T-helper 1 cell treated with Interleukin-12 subunit alpha and Interleukin-12 subunit beta and Interleukin-4 antibody, amounts not matched to agents 30 ng/mL and 1 ng/mL, for 36 hours (primary cell): Measurements from ENCODE around the gene EPHA6. TPM values are rescaled to one million over a fixed set of nuclear protein-coding genes. Genes with fewer than 3 reads are reported as not detected.
"Not testable (repeated sequence)": the region's sequence is repeated elsewhere in the genome, so short reads cannot be mapped to it uniquely, and the experiment has no call there.

Experiments used
- intact Hi-C: fragments of 100-400 bp; cut with micrococcal nuclease; formaldehyde crosslinking; loops from one replicate; pipeline ENCODE4 v1.15.1; 2024
- total RNA-seq: library from RNA; stranded (reverse); gene quantifications from 2 replicates; pipeline ENCODE4 v1.2.3, GENCODE V29; 2022

Gene EPHA6
- total RNA-seq, 1 donor from 2014 or later, result not detected

DNA sequence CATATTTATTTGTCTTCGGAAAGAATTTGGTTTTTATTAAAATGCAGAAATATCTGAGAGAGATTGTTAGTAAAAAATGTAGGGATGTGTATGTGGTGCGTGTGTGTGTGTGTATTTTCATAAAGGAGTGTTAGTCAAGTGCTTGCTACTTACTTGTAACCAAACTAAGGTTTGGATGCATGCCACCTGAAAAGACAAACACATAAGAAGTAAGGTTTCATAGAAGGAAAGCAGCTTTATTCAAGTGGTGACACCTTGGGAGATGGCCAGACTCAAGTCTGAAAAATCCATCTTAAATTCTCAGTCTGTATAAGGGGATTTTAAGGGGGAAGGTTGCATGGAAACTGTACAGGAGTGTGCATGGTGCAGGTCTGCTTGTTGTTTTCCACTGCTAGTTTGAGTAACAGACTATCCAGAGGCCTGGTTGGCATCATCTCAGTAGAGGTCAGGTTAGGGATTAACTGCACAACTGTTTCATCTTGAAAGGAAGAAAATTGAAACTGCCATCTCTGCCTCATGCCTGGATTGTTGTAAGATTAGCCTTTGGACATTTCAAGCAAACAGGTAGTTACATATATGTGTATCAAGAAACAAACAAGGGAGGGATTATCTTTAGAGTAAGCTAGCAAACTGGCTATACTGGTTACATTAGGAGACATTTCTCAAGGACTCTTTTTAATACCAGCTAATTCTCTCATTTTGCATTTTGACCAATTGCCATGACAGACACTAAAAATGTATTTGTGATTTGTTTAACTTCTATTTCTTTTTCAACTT lies 196.7 kb downstream of the EPHA6 start:
- intact Hi-C loops, result no loop called here

DNA sequence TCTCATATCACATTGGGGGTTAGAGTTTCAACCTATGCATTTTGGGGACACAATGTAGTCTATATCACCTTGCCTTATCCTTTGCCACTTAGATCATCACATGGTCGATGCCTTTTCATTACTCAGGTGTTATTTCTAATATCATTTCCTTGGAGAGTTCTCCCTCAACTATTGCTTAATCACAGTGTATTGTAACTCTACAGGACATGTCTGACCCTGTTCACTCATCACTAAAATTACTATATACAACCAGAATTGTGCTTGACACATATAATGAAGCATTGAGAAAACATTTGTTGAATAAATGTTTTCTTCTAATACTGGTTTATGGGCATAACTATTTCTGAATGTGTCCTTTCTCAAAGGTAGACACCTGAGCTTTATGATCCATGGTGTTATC lies 207.4 kb downstream of the EPHA6 start:
- intact Hi-C loops, result no loop called here

DNA sequence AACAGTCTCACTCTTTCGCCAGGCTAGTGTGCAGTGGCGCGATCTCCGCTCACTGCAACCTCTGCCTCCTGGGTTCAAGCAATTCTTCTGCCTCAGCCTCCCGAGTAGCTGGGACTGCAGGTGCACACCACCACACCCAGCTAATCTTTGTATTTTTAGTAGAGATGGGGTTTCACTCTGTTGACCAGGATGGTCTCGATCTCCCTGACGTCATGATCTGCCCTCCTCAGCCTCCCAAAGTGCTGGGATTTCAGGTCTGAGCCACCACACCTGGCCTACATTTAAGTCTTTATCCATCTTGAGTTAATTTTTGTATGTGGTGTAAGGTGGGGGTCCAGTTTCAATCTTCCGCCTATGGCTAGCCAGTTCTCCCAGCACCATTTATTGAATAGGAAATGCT lies 211.2 kb downstream of the EPHA6 start:
- intact Hi-C loops, result not testable (repeated sequence)

DNA sequence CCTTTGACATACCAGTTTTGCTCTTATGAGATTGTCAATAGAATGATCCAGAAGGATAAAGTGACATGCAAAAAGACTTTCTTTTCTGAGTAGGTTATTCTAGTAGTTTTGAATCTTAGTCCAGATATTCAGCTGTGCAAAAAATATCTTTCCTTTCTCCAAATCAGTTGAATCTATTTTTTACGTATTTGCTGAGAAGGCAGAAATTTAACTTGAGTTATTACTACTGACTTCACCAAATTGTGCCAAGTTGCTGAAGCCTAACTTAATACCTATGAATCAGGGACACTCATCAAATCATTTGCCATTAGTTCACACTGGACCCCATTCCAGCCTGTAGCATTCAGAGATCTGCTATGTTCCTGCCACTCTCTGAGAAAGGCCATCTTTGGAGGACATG lies 215.6 kb downstream of the EPHA6 start:
- intact Hi-C loops, result no loop called here

DNA sequence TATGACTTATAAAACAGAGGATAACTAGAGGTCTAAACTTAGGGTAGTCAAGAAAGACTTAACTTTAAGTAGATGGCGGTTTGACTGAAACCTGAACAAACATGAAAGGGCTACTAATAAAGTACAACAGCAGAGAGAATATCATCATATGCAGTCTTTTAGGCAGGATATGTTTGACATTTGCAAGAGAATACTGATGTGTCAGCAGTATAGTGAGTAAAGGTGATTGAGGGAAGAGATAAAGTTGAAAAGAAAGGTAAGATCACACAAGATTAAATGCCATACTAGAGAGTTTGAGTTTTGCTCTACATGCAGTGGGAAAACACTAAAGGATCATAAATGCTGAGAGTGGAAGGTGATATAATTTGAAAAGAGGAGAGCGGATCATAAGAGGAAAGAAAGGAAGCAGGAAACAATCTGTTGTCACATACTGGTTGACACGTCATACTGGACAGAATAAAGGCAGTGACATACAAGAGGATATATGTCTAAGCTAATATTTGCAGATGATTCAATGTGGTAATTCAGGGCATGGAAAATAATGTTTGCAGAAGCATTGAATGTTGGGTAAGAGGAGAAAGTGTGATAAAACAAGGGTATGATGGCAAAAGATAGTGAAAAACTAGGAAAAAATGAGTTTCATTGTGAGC lies 223.0 kb downstream of the EPHA6 start:
- intact Hi-C loops, result no loop called here

DNA sequence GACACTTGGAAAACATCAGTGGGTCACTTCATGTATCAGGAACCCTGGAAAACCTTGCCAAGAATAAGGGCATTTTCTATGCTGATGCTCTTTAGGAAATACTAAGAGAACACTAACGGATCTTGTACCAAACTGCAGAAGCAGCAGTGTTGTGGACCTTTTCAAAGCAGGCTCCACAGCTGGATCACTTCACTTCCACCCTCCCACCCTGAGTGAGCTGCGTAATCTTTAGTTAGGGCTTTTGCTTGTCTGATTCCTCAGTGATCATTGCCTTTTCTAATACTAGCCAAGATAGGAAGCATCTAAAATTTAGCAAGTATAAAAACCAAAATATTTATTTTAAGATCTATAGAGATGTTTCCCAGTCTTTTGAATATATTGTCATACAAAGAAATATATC lies 229.0 kb downstream of the EPHA6 start:
- intact Hi-C loops, result no loop called here

DNA sequence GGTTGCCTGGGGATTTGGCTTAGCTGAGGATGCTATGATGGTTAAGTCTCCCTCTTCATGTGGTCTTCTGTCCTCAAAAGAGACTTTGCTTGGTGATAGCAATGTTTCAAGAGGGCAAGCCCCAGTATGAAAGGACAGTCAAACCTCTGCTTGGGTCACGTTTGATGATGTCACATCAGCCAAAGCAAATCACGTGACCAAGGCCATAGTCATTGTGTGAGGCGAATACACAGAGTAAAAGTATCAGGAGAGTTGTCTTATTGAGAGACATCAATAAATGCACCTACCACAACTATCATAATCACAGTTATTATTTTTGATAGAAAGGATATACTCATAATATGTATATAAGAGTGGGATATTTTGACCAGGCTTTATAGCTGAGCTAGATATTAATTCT lies 243.0 kb downstream of the EPHA6 start:
- intact Hi-C loops, result no loop called here

DNA sequence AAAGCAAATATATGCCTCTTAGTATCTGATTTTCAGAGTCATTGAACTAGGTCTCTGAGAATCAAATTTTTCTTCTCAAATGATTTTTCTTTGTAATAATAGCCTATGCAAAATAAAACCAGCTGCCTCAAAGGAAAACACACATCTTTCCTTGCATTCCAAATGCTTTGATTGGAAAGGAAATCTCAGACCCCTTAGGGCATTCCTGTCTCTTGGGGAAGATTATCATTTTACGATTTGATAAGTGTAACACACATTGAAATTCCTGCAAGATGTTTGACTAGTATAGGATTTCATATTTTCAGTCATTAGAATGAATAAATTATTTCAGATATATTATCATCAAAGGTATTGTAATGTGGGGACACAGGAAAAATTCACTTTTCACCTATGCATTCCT lies 244.8 kb downstream of the EPHA6 start:
- intact Hi-C loops, result no loop called here

DNA sequence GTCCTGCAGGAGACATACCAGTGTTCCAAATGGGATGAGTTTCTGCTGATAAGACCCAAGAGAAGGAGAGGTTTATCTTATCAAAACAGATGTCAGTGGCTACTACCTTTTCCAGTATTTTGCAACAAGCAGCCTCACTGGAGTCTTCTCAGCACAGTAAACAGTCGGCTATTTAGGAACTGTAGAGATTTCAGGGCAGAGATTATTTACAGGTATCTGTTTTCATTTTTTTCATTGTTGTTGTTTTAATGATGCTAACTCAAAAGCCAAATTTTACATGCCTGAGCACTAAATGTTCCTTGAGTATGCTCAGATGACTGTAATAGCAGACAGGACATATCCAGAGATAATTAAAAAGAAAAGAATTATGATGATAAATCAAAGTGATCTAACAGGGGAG lies 252.1 kb downstream of the EPHA6 start:
- intact Hi-C loops, result no loop called here

DNA sequence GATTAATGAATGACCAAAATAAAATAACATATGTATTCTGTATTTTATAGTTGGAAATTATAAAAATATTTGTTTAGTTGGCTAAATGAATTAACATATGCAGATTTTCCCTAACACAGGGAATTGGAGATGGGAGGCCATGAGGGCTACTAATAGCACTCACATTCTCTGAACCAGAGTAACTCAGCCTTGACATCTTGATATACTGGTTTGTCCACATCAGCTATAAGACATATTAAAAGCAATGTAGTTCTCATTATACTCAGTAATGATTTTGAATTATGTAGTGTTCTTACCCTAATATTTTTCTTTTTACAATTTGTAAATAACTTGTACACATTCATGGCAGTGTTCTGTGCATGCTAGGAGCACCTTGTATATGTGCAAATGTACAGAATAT lies 255.9 kb downstream of the EPHA6 start:
- intact Hi-C loops, result no loop called here

DNA sequence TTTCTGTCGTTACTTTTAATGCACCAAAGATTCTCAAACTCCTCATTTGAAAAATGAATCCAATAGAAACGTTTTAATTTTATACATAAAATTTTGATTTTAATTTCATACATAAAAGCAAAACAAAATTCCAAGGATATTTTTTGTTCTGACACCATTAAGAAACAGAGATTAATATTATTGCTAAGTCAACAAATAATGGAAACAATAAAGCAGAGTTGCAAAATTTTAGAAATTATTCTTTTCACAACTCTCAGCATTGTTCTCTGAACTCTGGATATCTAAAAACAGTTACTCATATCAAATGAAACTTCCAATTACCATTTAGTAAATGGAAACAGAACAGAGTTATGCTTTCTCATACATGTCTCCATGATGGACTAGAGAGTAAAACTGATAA lies 260.2 kb downstream of the EPHA6 start:
- intact Hi-C loops, result no loop called here

DNA sequence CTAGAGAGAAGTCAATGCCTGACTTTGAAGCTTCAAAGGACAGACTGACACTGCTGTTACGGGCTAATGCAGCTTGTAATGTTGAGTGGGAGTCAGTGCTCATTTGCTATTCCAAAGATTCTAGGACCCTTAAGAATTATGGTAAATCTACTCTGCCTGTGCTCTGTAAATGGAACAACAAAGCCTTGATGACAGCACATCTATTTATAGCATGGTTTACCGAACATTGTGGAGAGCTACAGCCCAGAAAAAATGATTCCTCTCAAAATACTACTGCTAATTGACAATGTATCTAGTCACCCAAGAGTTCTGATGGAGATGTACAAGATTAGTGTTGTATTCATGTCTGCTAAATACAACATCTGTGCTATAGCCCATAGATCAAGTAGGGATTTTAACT lies 262.3 kb downstream of the EPHA6 start:
- intact Hi-C loops, result no loop called here

DNA sequence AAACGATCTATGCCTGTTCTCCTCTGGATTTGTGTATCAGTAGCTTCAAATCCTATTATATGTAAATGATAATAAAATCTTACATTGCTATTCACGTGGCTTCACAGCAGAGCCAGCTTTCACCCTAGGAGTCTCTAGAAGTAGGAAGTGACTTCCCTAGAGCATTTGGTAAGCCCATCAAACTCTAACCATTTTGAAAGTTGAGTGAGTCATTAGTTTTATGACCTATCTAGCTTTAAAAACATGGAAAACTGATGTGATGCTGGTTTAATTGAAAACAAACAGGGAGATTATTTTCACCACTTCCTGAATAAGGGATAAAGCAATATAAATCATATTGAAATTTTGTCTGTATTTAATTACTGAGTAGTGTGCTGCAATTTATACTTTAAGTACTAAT lies 275.2 kb downstream of the EPHA6 start:
- intact Hi-C loops, result no loop called here

DNA sequence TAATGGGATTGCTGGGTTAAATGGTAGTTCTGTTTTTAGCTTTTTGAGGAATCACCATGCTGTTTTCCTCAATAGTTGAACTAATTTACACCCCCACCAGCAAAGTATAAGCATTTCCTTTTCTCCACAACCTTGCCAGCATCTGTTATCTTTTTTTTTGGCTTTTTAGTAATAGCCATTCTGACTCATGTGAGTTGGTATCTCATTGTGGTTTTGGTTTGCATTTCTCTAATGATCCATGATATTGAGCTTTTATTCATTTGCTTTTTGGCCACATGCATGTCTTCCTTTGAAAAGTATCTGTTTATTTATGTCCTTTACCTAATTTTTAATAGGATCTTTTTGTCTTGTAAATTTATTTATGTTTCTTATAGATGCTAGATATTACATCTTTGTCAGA lies 288.2 kb downstream of the EPHA6 start:
- intact Hi-C loops, result no loop called here

DNA sequence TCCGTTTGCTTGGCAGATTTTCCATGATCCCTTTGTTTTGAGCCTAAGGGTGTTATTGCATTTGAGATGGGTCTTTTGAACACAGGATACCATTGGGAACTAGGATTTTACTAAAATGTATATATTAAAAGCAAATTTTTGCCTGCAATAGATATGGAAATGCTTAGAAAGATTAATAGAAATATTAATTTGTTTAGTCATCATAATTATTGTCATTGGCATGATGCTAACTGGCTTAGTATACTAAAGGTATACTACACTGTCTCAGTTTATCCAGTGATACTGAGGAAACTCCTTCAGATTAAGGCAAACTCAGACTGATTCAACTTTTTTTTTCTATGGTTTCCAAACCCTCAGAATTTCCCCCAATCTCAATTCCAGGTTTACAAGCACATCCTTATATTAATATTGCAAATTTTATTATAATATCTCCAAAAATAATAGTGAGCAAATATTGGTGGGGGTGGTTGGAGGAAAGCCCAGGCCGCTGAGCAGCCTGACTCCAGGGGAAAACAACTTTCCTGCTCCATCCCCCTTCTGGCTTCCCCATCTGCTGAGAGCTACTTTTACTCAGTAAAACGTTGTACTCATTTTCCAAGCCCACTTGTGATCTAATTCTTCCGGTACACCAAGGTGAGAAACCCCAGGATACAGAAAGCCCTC lies 291.7 kb downstream of the EPHA6 start:
- intact Hi-C loops, result no loop called here

DNA sequence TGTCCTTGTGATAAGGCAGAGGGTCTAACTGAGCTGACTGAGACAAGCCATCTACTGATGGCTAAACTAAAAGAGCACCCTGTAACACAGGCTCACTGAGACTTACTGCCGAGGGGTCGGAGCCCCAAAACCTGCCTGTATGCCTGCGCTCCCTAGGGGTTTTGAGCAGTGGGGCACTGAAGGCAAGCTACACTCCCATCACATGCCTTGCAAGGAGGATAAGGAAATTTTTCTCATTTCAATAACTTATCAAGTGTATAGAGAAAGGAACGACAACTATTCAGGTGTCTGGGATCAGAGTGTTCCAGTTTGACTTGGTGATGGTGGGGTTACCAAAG lies 292.2 kb downstream of the EPHA6 start:
- intact Hi-C loops, result no loop called here

DNA sequence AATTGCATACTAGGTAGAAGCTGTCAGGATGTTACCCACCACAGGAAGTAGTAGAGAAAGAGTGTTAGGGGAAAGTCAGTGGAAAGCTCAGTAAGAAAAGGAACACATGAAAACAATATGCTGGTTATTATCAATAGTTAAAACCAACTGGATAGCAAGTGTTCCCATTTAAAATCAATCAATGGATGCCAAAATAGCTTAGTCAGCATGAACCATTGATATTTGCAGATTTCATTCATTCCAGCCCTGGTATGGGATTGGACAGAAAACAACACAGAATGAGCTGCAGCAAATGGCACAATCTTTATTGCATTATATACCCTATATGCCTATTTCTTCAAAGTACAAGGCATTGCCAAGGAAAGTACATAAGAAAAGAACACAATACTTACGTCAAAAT lies 293.7 kb downstream of the EPHA6 start:
- intact Hi-C loops, result no loop called here

DNA sequence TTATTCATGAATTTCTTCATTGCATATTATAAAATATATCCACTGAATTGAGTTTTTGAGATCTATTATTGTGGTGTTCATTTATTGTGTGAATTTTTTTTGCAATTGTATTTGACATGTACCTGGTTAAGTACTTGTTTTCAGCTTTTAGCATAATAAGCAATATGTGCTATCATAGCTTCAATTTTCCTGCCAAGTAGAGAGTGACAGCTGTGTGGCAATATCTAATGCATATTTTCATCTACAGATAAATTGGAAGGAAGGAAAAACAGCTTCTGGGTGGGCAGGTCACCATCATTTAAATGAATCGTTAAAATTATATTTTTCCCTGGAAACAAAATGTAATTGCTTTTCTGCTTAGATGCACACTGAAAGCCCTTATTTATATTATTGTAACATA lies 296.9 kb downstream of the EPHA6 start:
- intact Hi-C loops, result no loop called here

DNA sequence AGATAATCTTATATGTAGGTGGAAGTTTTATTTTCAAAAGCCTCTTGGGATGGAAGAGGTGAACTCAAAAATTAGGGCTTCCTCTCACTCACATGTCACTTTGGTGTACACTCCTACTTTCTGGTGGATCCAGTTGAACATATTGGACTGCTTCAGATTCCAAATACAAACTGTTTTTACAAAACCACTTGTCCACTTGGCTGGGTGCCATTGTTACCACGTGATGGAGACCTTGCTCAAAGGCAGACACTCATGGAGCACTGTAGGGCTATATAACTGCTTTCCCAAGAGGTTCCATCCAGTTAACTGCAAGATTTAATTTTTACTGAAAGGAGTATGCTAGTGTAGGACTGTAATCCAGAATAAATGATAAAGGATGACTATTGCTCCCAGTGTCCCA lies 307.0 kb downstream of the EPHA6 start:
- intact Hi-C loops, result no loop called here

DNA sequence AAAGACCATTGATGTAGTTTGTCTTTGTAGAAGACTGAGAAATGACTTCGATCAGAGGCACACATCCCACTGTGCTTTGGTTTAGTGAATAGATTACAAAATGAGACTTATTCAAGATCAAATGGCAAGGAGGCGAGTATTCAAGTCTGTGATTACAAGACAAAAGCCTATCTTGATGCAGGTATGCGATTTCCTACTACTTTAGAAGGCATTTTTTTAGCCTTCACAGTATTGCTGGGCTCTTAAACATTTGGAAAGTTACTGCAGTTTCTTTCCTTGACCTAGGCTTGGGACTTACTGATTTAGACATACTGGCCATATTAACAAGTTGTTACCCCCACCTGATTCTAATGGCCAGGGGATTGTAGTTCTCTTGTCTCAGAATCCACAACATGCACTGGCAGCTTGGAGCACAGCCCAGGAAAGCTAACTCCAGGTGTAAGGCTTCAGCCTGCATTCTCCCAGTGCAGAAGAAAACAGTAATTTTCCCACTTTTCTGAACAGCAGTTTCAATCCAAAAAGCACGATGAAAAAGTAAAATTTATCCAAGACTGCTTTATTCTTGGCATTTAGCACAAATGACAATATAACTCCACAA lies 311.6 kb downstream of the EPHA6 start:
- intact Hi-C loops, result no loop called here

DNA sequence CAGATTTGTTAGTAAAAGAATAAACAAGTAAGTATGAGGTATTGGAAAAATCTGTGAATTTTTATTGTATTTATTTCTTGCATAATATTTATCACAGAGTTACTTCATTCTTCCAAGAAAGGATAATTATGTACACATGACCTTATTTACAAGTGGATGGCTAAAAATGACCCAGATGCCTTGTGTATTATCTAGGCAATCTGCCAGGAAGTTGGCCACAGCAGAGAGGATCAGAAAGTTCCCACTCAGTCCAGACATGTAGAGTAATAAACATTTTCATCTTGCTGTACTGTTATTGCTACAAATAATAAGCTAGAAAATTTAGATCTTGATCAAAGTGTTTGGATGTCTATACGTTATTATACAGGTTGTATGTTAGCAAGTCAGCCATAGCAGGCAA lies 317.1 kb downstream of the EPHA6 start:
- intact Hi-C loops, result no loop called here

DNA sequence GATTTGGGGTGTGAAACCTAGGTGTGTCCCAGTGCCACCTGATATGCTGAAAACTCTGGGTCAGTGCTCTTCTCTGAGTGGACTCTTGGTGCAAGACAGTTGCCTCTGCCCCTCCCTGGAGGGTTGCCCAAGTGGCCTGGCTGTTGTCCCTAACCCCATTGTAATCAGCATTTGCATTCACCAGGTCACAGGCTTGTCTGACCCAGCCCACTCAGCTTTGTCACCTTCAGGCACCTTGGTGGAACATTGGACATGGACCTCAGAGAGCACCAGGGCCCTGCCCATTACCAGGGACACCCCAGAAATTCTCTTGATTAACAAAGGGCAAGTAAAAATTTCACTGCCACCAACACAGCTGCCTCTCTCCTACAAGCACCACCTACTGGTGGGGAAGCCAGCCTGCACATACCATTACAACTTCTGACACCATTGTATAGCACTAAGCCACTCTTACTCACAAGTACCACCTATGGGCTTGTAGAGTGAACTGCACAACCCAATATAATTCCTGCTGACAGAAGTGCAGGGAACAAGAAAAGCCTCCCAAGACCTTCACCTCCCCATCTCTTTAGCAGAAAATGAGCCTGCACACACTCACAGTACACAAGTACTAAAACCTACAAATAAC lies 324.6 kb downstream of the EPHA6 start:
- intact Hi-C loops, result no loop called here
